IMR-90 (cell line): ENCODE measurements around the gene SYMPK.

Experiments
- CEBPB ChIP-seq: IDR thresholded peaks from 2 replicates; pipeline ENCODE4 v1.6.1; 2012; ENCODE audit warnings: low read depth, low read length, improper control_type of control experiment
- CTCF ChIP-seq: conservative IDR thresholded peaks from 2 replicates; pipeline ENCODE4 v1.5.1; 2012; ENCODE audit warnings: mild to moderate bottlenecking, low read depth, low read length, improper control_type of control experiment
- FOS ChIP-seq: fragments of 150-350 bp; IDR thresholded peaks from 2 replicates; pipeline ENCODE4 v1.6.1; 2016; ENCODE audit warnings: low read depth, low read length
- MAZ ChIP-seq: IDR thresholded peaks from 2 replicates; pipeline ENCODE4 v1.6.1; 2012; ENCODE audit warnings: low read depth, mild to moderate bottlenecking, low read length, improper control_type of control experiment, moderate library complexity, borderline replicate concordance
- MXI1 ChIP-seq: IDR thresholded peaks from 2 replicates; pipeline ENCODE4 v1.6.1; 2012; ENCODE audit warnings: low read depth, mild to moderate bottlenecking, low read length, moderate library complexity, borderline replicate concordance
- NFE2L2 ChIP-seq: fragments of 150-350 bp; IDR thresholded peaks from 2 replicates; pipeline ENCODE4 v1.6.1; 2016; ENCODE audit warnings: low read depth, mild to moderate bottlenecking, low read length
- POLR2A ChIP-seq: IDR thresholded peaks from 2 replicates; pipeline ENCODE4 v1.6.1; 2012; ENCODE audit warnings: mild to moderate bottlenecking, low read depth, low read length
- RAD21 ChIP-seq: IDR thresholded peaks from 2 replicates; pipeline ENCODE4 v1.6.1; 2012; ENCODE audit warnings: low read length, improper control_type of control experiment
- RCOR1 ChIP-seq: IDR thresholded peaks from 2 replicates; pipeline ENCODE4 v1.6.1; 2012; ENCODE audit warnings: mild to moderate bottlenecking, low read length, improper control_type of control experiment; ENCODE audit not compliant: insufficient replicate concordance
- RFX5 ChIP-seq: IDR thresholded peaks from 2 replicates; pipeline ENCODE4 v1.8.0; 2012; ENCODE audit warnings: low read depth, mild to moderate bottlenecking, low read length, moderate library complexity
- USF2 ChIP-seq: fragments of 150-350 bp; IDR thresholded peaks from 2 replicates; pipeline ENCODE4 v1.6.1; 2017; ENCODE audit warnings: mild to moderate bottlenecking, antibody characterized with exemption, low read length, low read depth

GRCh38 chr19:45768984-45769782 is 93.8 kb downstream of the SYMPK start, which contains the start of gene SIX5:
- TF ChIP-seq MXI1: peak; percentile 65; the same call in 1 of the 2 replicates
- TF ChIP-seq FOS: no peak
- no peak for TF ChIP-seq CTCF
- TF ChIP-seq RCOR1: peak; percentile 93
- TF ChIP-seq RFX5: no peak
- peak; percentile 93 for TF ChIP-seq MAZ
- peak; percentile 62; the same call in 1 of the 2 replicates for TF ChIP-seq POLR2A
- TF ChIP-seq CEBPB: peak; percentile 68
- no peak for TF ChIP-seq NFE2L2
- peak; percentile 47 for TF ChIP-seq USF2
- no peak for TF ChIP-seq RAD21
